Non-pigmented ciliary epithelial cell (primary cell): ENCODE data around the gene SGCE.
"Not testable (repeated sequence)": the region's sequence is repeated elsewhere in the genome, so short reads cannot be mapped to it uniquely, and the experiment has no call there.

Source experiments
- DNase-seq: peaks from one replicate; pipeline ENCODE4 v3.0.0-alpha.2; 2010; ENCODE audit warnings: low read depth

SGCE gene

DNA sequence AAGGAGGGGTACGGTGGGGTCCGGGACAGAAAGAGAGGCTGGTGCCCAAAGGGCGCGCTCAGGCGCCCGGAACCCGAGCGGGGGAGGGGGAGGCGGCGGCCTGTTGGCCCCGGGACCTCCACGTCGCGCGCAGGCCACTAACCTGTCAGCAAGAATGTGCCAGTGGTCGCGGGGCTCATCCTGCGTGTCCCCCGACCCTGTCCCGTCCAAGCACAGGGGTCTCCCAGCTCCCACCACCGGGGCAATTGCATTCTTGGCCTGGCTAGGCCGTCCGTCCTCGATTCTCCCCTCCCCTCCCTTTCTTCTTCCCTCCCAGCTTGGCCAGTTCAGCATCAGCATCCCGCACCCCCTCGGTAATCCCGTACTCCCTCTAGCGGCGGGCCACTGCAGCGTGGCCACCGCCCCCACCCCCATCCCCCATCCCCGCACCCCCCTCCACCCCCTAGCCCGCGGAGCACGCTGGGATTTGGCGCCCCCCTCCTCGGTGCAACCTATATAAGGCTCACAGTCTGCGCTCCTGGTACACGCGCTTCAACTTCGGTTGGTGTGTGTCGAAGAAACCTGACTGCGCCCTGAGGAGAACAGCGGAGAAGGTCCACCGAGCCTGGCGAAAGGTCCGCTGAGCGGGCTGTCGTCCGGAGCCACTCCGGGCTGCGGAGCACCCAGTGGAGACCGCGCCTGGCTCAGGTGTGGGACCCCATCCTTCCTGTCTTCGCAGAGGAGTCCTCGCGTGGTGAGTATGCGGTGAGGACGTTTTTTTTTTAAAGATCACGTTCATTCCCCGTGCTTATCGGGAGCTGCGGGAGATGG lies at the start of gene SGCE:
TSS of gene SGCE (minus strand) at position 286 of the 810 bp plus-strand sequence. CDS start at position 251, 35 bp downstream.
- no peak for DNase-seq

- DNase-seq: not testable (repeated sequence)
These were observed 49.5 kb upstream of the SGCE start for GRCh38 chr7:94705155-94706021.

- no peak for DNase-seq
These were observed 45.6 kb upstream of the SGCE start for GRCh38 chr7:94701555-94701973.

GRCh38 chr7:94700926-94701554 lies 45.1 kb upstream of the SGCE start:
- DNase-seq: no peak

DNA sequence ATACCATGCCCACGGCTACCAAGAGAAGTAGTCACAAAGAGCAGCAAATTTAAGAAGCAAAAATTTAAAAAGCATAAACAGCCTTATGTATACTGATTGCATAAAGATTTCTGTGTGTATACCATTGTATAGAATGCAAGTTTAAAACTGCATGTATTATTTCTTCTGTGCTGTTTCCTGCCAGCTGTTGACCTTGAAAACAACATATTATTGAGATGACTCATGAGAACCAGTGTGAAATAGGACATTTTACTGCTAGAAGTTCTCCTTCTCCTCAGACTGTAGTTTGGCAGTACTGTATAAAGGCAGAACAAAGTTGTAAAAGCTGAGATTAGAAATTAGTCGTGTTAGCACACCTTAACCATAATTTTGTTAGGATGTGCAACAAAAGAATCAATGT lies 42.3 kb upstream of the SGCE start:
- peak; percentile 73 for DNase-seq

- peak; percentile 90 for DNase-seq
These were observed 41.4 kb upstream of the SGCE start for GRCh38 chr7:94697035-94697974.

GRCh38 chr7:94687810-94688209 lies 31.9 kb upstream of the SGCE start:
- DNase-seq: no peak

DNA sequence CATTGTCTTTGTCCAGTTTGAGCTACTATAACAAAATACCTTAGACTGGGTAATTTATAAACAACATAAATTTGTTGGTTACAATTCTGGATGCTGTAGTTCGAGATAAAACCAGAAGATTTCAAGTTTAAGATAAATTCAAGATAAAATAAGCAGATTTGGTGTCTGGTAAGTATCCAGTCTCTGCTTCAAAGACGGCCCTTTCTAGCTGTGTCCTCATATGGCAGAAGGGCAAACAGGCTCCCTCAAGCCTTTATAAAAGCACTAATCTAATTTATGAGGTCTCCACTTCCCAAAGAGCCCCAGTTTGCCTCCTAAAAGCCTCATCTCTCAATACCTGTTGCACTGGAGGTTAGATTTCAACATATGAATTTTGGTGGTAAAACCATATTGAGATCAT lies 31.1 kb upstream of the SGCE start:
- no peak for DNase-seq

GRCh38 chr7:94683066-94683465 lies 27.1 kb upstream of the SGCE start:
- no peak for DNase-seq

- no peak for DNase-seq
These were observed 23.4 kb upstream of the SGCE start for GRCh38 chr7:94679358-94679757.

GRCh38 chr7:94676431-94676830 lies 20.5 kb upstream of the SGCE start:
- no peak for DNase-seq

- no peak for DNase-seq
These were observed 19.4 kb upstream of the SGCE start for GRCh38 chr7:94675356-94675755.

GRCh38 chr7:94671444-94672235 lies 15.7 kb upstream of the SGCE start:
- no peak for DNase-seq

DNA sequence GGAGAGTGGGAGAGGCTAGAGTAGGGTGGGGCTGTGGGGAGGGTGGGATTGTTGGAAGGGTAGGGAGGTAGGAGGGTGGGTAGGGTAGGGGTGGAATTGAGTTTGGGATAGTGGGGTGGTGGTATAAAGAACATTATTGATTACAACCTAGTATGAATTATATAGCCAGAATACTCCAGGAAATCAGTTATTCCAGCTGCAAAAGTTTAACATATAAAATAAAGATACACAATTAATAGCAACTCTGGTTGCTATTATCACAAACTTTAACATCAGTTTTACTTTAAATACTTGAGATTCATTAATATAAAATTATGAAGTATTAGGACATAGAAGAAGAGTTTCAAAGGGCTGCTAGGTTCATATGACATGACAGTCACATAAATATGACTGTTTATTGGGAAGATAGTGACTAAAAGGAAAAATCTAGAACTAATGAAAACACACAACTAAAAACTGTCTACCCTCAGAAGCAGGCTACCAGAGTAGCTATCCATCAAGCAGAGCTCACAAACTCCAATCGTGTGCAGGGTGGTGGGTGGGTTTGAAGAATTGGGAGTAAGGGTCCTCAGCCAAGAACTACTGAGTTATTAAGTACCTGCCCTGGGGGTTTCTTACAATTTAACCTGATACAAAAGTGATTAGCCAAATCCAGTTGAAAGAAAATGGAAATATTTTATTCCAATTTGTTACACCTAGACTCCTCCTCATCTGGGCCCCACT lies 14.0 kb upstream of the SGCE start:
- no peak for DNase-seq

- no peak for DNase-seq
These were observed 11.1 kb upstream of the SGCE start for GRCh38 chr7:94666879-94667587.

DNA sequence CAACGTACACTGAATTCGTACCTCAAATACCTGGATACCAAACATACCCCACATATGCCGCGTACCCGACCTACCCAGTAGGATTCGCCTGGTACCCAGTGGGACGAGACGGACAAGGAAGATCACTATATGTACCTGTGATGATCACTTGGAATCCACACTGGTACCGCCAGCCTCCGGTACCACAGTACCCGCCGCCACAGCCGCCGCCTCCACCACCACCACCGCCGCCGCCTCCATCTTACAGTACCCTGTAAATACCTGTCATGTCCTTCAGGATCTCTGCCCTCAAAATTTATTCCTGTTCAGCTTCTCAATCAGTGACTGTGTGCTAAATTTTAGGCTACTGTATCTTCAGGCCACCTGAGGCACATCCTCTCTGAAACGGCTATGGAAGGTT lies 9.5 kb upstream of the SGCE start:
- no peak for DNase-seq

DNA sequence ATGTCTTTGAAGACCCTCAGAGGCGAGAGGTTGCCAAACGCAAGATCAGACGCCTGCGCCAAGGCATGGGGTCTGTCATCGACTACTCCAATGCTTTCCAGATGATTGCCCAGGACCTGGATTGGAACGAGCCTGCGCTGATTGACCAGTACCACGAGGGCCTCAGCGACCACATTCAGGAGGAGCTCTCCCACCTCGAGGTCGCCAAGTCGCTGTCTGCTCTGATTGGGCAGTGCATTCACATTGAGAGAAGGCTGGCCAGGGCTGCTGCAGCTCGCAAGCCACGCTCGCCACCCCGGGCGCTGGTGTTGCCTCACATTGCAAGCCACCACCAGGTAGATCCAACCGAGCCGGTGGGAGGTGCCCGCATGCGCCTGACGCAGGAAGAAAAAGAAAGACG lies 8.1 kb upstream of the SGCE start:
- DNase-seq: no peak

DNA sequence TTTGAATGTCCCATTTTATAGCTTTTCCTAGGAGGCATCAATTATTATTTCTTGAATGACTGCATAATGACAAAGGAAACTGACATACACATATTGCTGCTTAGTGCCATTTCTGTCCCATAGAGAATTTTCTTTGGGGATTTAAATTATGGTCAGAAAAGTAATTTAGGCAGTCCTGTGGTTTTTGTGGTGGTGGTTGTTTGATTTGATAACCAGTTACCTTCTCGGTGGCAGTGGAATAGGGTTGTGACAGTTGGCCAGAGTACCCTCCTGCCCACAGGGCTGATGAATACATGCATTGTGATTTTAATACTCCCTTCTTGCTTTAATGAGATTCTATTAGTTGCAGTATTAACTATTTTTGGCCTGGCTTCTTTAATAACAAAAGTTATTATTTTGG lies 6.6 kb upstream of the SGCE start:
- no peak for DNase-seq

DNA sequence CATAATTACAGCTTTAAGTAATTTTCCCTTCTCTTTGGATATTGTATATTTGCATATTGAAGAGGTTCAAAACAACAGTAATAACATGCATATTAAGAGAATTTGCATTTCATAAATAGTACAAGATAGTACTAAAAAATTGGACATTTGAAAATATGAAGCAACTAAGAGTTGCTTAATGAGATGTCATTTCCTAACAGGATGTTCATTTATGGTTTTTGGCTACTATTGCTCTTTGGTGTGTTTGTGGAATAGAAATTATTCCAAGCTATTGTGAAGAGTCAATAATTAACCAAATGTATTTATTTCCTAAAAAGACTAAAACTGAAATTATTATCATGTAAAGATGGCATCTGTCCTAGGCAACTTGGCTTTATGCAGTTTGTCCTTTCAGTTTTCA lies 4.1 kb upstream of the SGCE start:
- no peak for DNase-seq
